CD4-positive, alpha-beta T cell treated with Interleukin-6 at 100 ng/mL for 8 hours (primary cell): ENCODE results near the gene GPD2.

Experiments used
- DNase-seq: peaks from one replicate; pipeline ENCODE4 v3.0.0-alpha.2; 2020; ENCODE audit warnings: mixed read lengths, low spot score

The GPD2 gene

GRCh38 chr2:156532989-156533388 is 96.8 kb downstream of the GPD2 start:
- no peak for DNase-seq

GRCh38 chr2:156536534-156536933 is 100.4 kb downstream of the GPD2 start:
- DNase-seq: no peak

GRCh38 chr2:156537141-156537540 is 101.0 kb downstream of the GPD2 start:
- no peak for DNase-seq

- DNase-seq: no peak
These were observed 101.9 kb downstream of the GPD2 start for GRCh38 chr2:156538083-156538504.

- no peak for DNase-seq
These were observed 103.1 kb downstream of the GPD2 start for GRCh38 chr2:156539086-156539860.

GRCh38 chr2:156540706-156541105 is 104.5 kb downstream of the GPD2 start:
- no peak for DNase-seq

- DNase-seq: no peak
These were observed 105.0 kb downstream of the GPD2 start for GRCh38 chr2:156541229-156541628.

- no peak for DNase-seq
These were observed 105.5 kb downstream of the GPD2 start for GRCh38 chr2:156541706-156542105.

- DNase-seq: no peak
These were observed 112.2 kb downstream of the GPD2 start for GRCh38 chr2:156548413-156548812.

- DNase-seq: no peak
These were observed 117.7 kb downstream of the GPD2 start for GRCh38 chr2:156553714-156554442.

- DNase-seq: no peak
These were observed 125.1 kb downstream of the GPD2 start for GRCh38 chr2:156561326-156561725.

GRCh38 chr2:156562124-156562523 is 125.9 kb downstream of the GPD2 start:
- no peak for DNase-seq

GRCh38 chr2:156563994-156564753 is 128.0 kb downstream of the GPD2 start:
- DNase-seq: no peak

GRCh38 chr2:156565066-156565710 is 129.0 kb downstream of the GPD2 start:
- DNase-seq: no peak

GRCh38 chr2:156573710-156574109 is 137.5 kb downstream of the GPD2 start:
- DNase-seq: no peak

GRCh38 chr2:156574112-156574511 is 137.9 kb downstream of the GPD2 start:
- DNase-seq: no peak

- DNase-seq: no peak
These were observed 139.8 kb downstream of the GPD2 start for GRCh38 chr2:156576005-156576404.

- DNase-seq: no peak
These were observed 144.3 kb downstream of the GPD2 start for GRCh38 chr2:156580501-156580900.

GRCh38 chr2:156581280-156581679 is 145.1 kb downstream of the GPD2 start:
- DNase-seq: no peak

GRCh38 chr2:156585457-156585856 is 149.3 kb downstream of the GPD2 start:
- DNase-seq: no peak

GRCh38 chr2:156586621-156587020 is 150.4 kb downstream of the GPD2 start:
- DNase-seq: no peak

- peak; percentile 31 for DNase-seq
These were observed 153.4 kb downstream of the GPD2 start for GRCh38 chr2:156589381-156590079.
